ENCODE data around the gene CCDC134. TPM values are rescaled to one million over a fixed set of nuclear protein-coding genes. Genes with fewer than 3 reads are reported as not detected.

CCDC134 gene
- total and polyA plus RNA-seq, 2 donors from 2014 or later: 5.0 to 12.2 TPM

GRCh38 chr22:41776381-41776780, 24.1 kb upstream of the CCDC134 start:
- FAIRE-seq: no peak
- Histone ChIP-seq H3K4me1 (ENCODE audit: control insufficient read depth in 2 of 3, insufficient read depth in 2 of 3, low read depth in 1 of 3, low read length in 3 of 3) (no peaks in the 10 kb centered on the region), H3K36me3 (ENCODE audit: control insufficient read depth in 2 of 3, insufficient read depth in 3 of 3, low read length in 3 of 3) (no peaks in the 10 kb centered on the region), H3K4me3 (ENCODE audit: low read length in 3 of 3) (no peak overlapping the region), H3K9me3 (ENCODE audit: control insufficient read depth in 2 of 3, insufficient read depth in 1 of 3, low read length in 3 of 3) (no peaks in the 10 kb centered on the region), H3K27me3 (ENCODE audit: control insufficient read depth, insufficient read depth, low read length) (no peaks in the 10 kb centered on the region), H3K27ac (ENCODE audit: low read depth in 2 of 2, low read length in 2 of 2) (no peak overlapping the region), H3K9ac (ENCODE audit: low read length in 3 of 3) (no peak overlapping the region)
- no peak for DNase-seq
- intact Hi-C loops (cut with DNase I): no loop called here
- TF ChIP-seq CTCF (IDR thresholded peaks at IDR 0.05; ENCODE audit: borderline replicate concordance, extremely low read depth, insufficient read depth): no peak

- no peaks in the 10 kb centered on the region for H3K9me3 ChIP-seq (ENCODE audit: control insufficient read depth in 2 of 3, insufficient read depth in 1 of 3, low read length in 3 of 3)
- no peaks in the 10 kb centered on the region for H3K27me3 ChIP-seq (ENCODE audit: control insufficient read depth, insufficient read depth, low read length)
- H3K4me1 ChIP-seq (ENCODE audit: control insufficient read depth in 2 of 3, insufficient read depth in 2 of 3, low read depth in 1 of 3, low read length in 3 of 3): peaks cover 0 to 2% (median 0%) of the 10 kb centered on the region in 3 donors
- DNase-seq: no peak
- no peak for FAIRE-seq
- H3K9ac ChIP-seq (ENCODE audit: low read length in 3 of 3): no peak overlapping the region
- H3K4me3 ChIP-seq (ENCODE audit: low read length in 3 of 3): no peak overlapping the region
- no peak for TF ChIP-seq CTCF (IDR thresholded peaks at IDR 0.05; ENCODE audit: borderline replicate concordance, extremely low read depth, insufficient read depth)
- no peaks in the 10 kb centered on the region for H3K36me3 ChIP-seq (ENCODE audit: control insufficient read depth in 2 of 3, insufficient read depth in 3 of 3, low read length in 3 of 3)
- intact Hi-C loops (cut with DNase I): no loop called here
- H3K27ac ChIP-seq (ENCODE audit: low read depth in 2 of 2, low read length in 2 of 2): no peak overlapping the region
These were observed 22.6 kb upstream of the CCDC134 start for GRCh38 chr22:41777749-41778425.

GRCh38 chr22:41779929-41780505, 20.5 kb upstream of the CCDC134 start:
- no peak overlapping the region for H3K27ac ChIP-seq (ENCODE audit: low read depth in 2 of 2, low read length in 2 of 2)
- H3K27me3 ChIP-seq (ENCODE audit: control insufficient read depth, insufficient read depth, low read length): no peaks in the 10 kb centered on the region
- H3K4me1 ChIP-seq (ENCODE audit: control insufficient read depth in 2 of 3, insufficient read depth in 2 of 3, low read depth in 1 of 3, low read length in 3 of 3): peaks cover 0 to 2% (median 0%) of the 10 kb centered on the region in 3 donors
- DNase-seq (no peak), FAIRE-seq (no peak)
- intact Hi-C loops (cut with DNase I): no loop called here
- no peak overlapping the region for H3K9ac ChIP-seq (ENCODE audit: low read length in 3 of 3)
- H3K9me3 ChIP-seq (ENCODE audit: control insufficient read depth in 2 of 3, insufficient read depth in 1 of 3, low read length in 3 of 3): no peaks in the 10 kb centered on the region
- H3K4me3 ChIP-seq (ENCODE audit: low read length in 3 of 3): no peak overlapping the region
- TF ChIP-seq CTCF (IDR thresholded peaks at IDR 0.05; ENCODE audit: borderline replicate concordance, extremely low read depth, insufficient read depth): no peak
- H3K36me3 ChIP-seq (ENCODE audit: control insufficient read depth in 2 of 3, insufficient read depth in 3 of 3, low read length in 3 of 3): no peaks in the 10 kb centered on the region
